Astrocyte (in vitro differentiated cells and primary cell): ENCODE data around the gene CNNM2.

Source experiments
- CTCF ChIP-seq: IDR thresholded peaks from 2 replicates; pipeline ENCODE4 v1.5.1; 2011; ENCODE audit warnings: low read depth, mild to moderate bottlenecking, inconsistent platforms, low read length, moderate library complexity; ENCODE audit not compliant: insufficient read depth
- EZH2 ChIP-seq: IDR thresholded peaks from 2 replicates; pipeline ENCODE4 v1.6.1; 2012; ENCODE audit warnings: mild to moderate bottlenecking, low read length, inconsistent platforms; ENCODE audit not compliant: insufficient read depth

- no peak for TF ChIP-seq CTCF
- no peak for TF ChIP-seq EZH2
These were observed 164.6 kb downstream of the CNNM2 start for GRCh38 chr10:103082683-103083082.
